Esophagus squamous epithelium (tissue), 5 donors: ENCODE results near the gene PHF21B. TPM values are rescaled to one million over a fixed set of nuclear protein-coding genes. Genes with fewer than 3 reads are reported as not detected.
"Not testable (repeated sequence)": the region's sequence is repeated elsewhere in the genome, so short reads cannot be mapped to it uniquely, and the experiment has no call there.

Experiments
- DNase-seq: peaks from one replicate; lab custom pipeline; 2025; lab: John Stamatoyannopoulos, UW
- H3K27ac ChIP-seq, 4 donors: fragments of 200-600 bp; sonication (generic); one replicate each; pipeline ENCODE4 v1.5.1; 2016 to 2019; ENCODE audit warnings: mild to moderate bottlenecking in 1 of 4
- H3K27me3 ChIP-seq, 4 donors: fragments of 200-600 bp; sonication (generic); 1 replicate in 3 of 4; 2 replicates in 1 of 4; pipeline versions ENCODE4 v1.5.1 to v1.6.0; 2017 to 2021; ENCODE audit warnings: antibody characterized with exemption in 1 of 4
- H3K36me3 ChIP-seq, 3 donors: fragments of 200-600 bp; sonication (generic); one replicate each; pipeline ENCODE4 v1.5.1; 2016 to 2019
- H3K4me1 ChIP-seq, 3 donors: fragments of 200-600 bp; sonication (generic); one replicate each; pipeline ENCODE4 v1.5.1; 2017 to 2019
- H3K4me3 ChIP-seq, 4 donors: fragments of 200-600 bp; sonication (generic); 1 replicate in 3 of 4; 2 replicates in 1 of 4; pipeline ENCODE4 v1.5.1; 2016 to 2019; ENCODE audit warnings: mild to moderate bottlenecking in 2 of 4, moderate library complexity in 1 of 4
- H3K9me3 ChIP-seq, 3 donors: fragments of 200-600 bp; sonication (generic); one replicate each; pipeline ENCODE4 v1.5.1; 2016 to 2019
- CTCF ChIP-seq, 6 experiments: fragments of 450-650 bp in 4 of 6; fragments of 200-600 bp in 2 of 6; sonication (generic) in 2 of 6; IDR thresholded peaks; one replicate each; pipeline ENCODE4 v1.5.1; 2016 to 2019; ENCODE audit warnings: antibody characterized with exemption in 6 of 6, mild to moderate bottlenecking in 4 of 6, moderate library complexity in 4 of 6
- POLR2A ChIP-seq, 4 donors: fragments of 450-650 bp; IDR thresholded peaks; one replicate each; pipeline ENCODE4 v1.6.1; 2017; ENCODE audit warnings: antibody characterized with exemption in 4 of 4, mild to moderate bottlenecking in 4 of 4, moderate library complexity in 3 of 4
- WGBS, 2 donors: methylation state at CpG; one replicate each; pipeline ENCODE4 v1.1.5; 2018; 5-methylcytosine and 5-hydroxymethylcytosine counted together
- intact Hi-C: fragments of 100-400 bp; cut with DNase I; formaldehyde crosslinking; loops from one replicate; pipeline ENCODE4 v1.15.0; 2022
- total RNA-seq, 4 donors: library from RNA; depleted of rRNA; stranded (reverse); fragments of >200 nt; gene quantifications; one replicate each; pipeline ENCODE4 v1.1.0, GENCODE V29; 2016
- donor health status: DM: yes; HTN: yes; CAD: no.

Gene PHF21B
- total RNA-seq, 4 donors from 2014 or later, result 0.04 to 0.19 TPM; not detected in 2

- H3K9me3 ChIP-seq, result no peaks in the 10 kb centered on the region
- H3K4me3 ChIP-seq, result no peak overlapping the region
- WGBS, 2 donors, result 77 to 82% methylated on average over 3 of the region's 13 CpGs
- intact Hi-C loops, result no loop called here
- no peak for TF ChIP-seq POLR2A (IDR thresholded peaks at IDR 0.05)
- no peak for TF ChIP-seq CTCF (IDR thresholded peaks at IDR 0.05)
- no peak for DNase-seq
- H3K27ac ChIP-seq, result no peak overlapping the region
- no peaks in the 10 kb centered on the region for H3K36me3 ChIP-seq
- no peaks in the 10 kb centered on the region for H3K27me3 ChIP-seq
- no peaks in the 10 kb centered on the region for H3K4me1 ChIP-seq
Observed at GRCh38 chr22:44859641-44860040, 150.2 kb downstream of the PHF21B start.

- H3K27me3 ChIP-seq, H3K4me3 ChIP-seq, H3K4me1 ChIP-seq, DNase-seq, H3K9me3 ChIP-seq, H3K36me3 ChIP-seq, intact Hi-C loops: not testable (repeated sequence)
- 37 to 46% methylated on average over 7 of the region's 7 CpGs for WGBS, 2 donors
- peak overlapping the region in 1 of 4 donors; percentile 48 for H3K27ac ChIP-seq
Observed at GRCh38 chr22:44858819-44859218, 151.0 kb downstream of the PHF21B start.

- Histone ChIP-seq H3K36me3 (no peaks in the 10 kb centered on the region), H3K4me3 (no peak overlapping the region), H3K9me3 (no peaks in the 10 kb centered on the region), H3K27ac (no peak overlapping the region), H3K27me3 (no peaks in the 10 kb centered on the region), H3K4me1 (no peaks in the 10 kb centered on the region)
- TF ChIP-seq CTCF (IDR thresholded peaks at IDR 0.05) (no peak), POLR2A (IDR thresholded peaks at IDR 0.05) (no peak)
- intact Hi-C loops, result no loop called here
- no peak for DNase-seq
- WGBS, 2 donors, result 81 to 88% methylated on average over 5 of the region's 5 CpGs
Observed at GRCh38 chr22:44855855-44856254, 153.9 kb downstream of the PHF21B start.

GRCh38 chr22:44854641-44855040 lies 155.2 kb downstream of the PHF21B start:
- H3K27me3 ChIP-seq, H3K9me3 ChIP-seq, DNase-seq, intact Hi-C loops, H3K36me3 ChIP-seq, H3K4me1 ChIP-seq, H3K4me3 ChIP-seq: not testable (repeated sequence)
- 57 to 76% methylated on average over 3 to 6 of the region's 8 CpGs for WGBS, 2 donors
- H3K27ac ChIP-seq, result peak overlapping the region in 1 of 4 donors; percentile 23

- Histone ChIP-seq H3K27me3 (no peaks in the 10 kb centered on the region), H3K4me1 (no peaks in the 10 kb centered on the region), H3K9me3 (no peaks in the 10 kb centered on the region), H3K36me3 (peaks cover 0 to 4% (median 0%) of the 10 kb centered on the region in 3 donors), H3K27ac (no peak overlapping the region), H3K4me3 (no peak overlapping the region)
- DNase-seq, result no peak
- intact Hi-C loops, result no loop called here
- WGBS, 2 donors, result 73 to 85% methylated on average over 6 of the region's 6 CpGs
- TF ChIP-seq CTCF (IDR thresholded peaks at IDR 0.05) (no peak), POLR2A (IDR thresholded peaks at IDR 0.05) (no peak)
Observed at GRCh38 chr22:44850946-44851345, 158.9 kb downstream of the PHF21B start.

GRCh38 chr22:44848791-44849420 lies 160.9 kb downstream of the PHF21B start:
- Histone ChIP-seq H3K27ac (no peak overlapping the region), H3K9me3 (peaks cover 0 to 11% (median 9%) of the 10 kb centered on the region in 3 donors), H3K4me1 (no peaks in the 10 kb centered on the region), H3K27me3 (no peaks in the 10 kb centered on the region), H3K36me3 (peaks cover 0 to 4% (median 0%) of the 10 kb centered on the region in 3 donors), H3K4me3 (no peak overlapping the region)
- no peak for TF ChIP-seq CTCF (IDR thresholded peaks at IDR 0.05)
- no peak for DNase-seq
- WGBS, 2 donors, result 85 to 97% methylated on average over 4 to 10 of the region's 21 CpGs
- intact Hi-C loops, result no loop called here
